ENCODE measurements around the gene LDLRAD1. TPM values are rescaled to one million over a fixed set of nuclear protein-coding genes. Genes with fewer than 3 reads are reported as not detected.

LDLRAD1 gene
- total and polyA plus RNA-seq, 2 experiments from 2014 or later, result not detected

DNA sequence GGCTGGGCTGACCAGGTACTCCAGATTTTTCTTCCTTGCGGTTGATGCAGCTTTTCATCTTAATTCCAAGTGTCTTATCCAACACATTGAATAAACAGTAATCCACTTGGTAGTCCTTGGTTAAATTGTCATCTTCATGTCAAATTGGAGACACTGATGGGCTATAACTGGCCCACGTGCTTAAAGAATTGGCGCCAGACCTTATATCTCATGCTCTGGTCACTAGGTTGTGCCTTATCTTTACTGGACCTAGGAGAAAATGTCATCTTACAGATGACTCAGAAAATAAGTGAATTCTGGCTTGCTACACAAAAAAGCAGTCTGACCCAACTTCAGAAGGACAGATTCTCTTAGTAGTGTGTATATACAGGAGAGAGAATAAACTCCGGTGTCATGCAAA is 55.6 kb downstream of the LDLRAD1 start:
- no peak for ATAC-seq
- no peak overlapping the region for H2AFZ ChIP-seq

More for the DNA sequence above, 55.6 kb downstream of the LDLRAD1 start:
- TF ChIP-seq ZNF331 (CRISPR knock-in tag; IDR thresholded peaks at IDR 0.05; ENCODE audit: low read depth), result no peak
- TF ChIP-seq CREB1 (CRISPR knock-in tag; IDR thresholded peaks at IDR 0.05; ENCODE audit: low read depth), result no peak
- TF ChIP-seq ETS1 (IDR thresholded peaks at IDR 0.05), result no peak
- no peak for TF ChIP-seq ZNF462 (CRISPR knock-in tag; IDR thresholded peaks at IDR 0.05)
- no peak for TF ChIP-seq EZH2phosphoT487 (IDR thresholded peaks at IDR 0.05; ENCODE audit: unreplicated experiment)
- no peak for TF ChIP-seq STAT1 (IDR thresholded peaks at IDR 0.05; ENCODE audit: unreplicated experiment)
- no peak for TF ChIP-seq JUNB (IDR thresholded peaks at IDR 0.05; ENCODE audit: unreplicated experiment)
- no peaks in the 10 kb centered on the region for H3K9me3 Mint-ChIP-seq
- no peaks in the 10 kb centered on the region for H3K79me2 ChIP-seq (replicated peaks; ENCODE audit: insufficient read depth)
- H3F3A ChIP-seq (replicated peaks; ENCODE audit: low read depth), result 0 out of 2 replicates have a peak, but pooled peaks cover 2% of the 10 kb centered on the region
- H3K4me1 Mint-ChIP-seq, result peaks cover 14% of the 10 kb centered on the region
- no peak overlapping the region for H3K4me3 ChIP-seq
- no peaks in the 10 kb centered on the region for H3K9me2 ChIP-seq (ENCODE audit: insufficient read depth)
- H3K27me3 Mint-ChIP-seq (ENCODE audit: insufficient read depth, low read depth, poor library complexity), result peaks cover 6% of the 10 kb centered on the region
- no peak overlapping the region for H3K4me2 ChIP-seq
- H3K27ac Mint-ChIP-seq, result no peak overlapping the region
- peaks cover 33% of the 10 kb centered on the region for H3K36me3 ChIP-seq (ENCODE audit: insufficient read depth)
- H3K4me1 ChIP-seq (ENCODE audit: insufficient read depth), result peaks cover 9% of the 10 kb centered on the region
- no peaks in the 10 kb centered on the region for H3K27me3 ChIP-seq (ENCODE audit: insufficient read depth)
- H3K27ac ChIP-seq (ENCODE audit: low read depth), result no peak overlapping the region
- peaks cover 52% of the 10 kb centered on the region for H3K36me3 Mint-ChIP-seq (ENCODE audit: low read depth)
- no peak overlapping the region for H3K4me3 Mint-ChIP-seq
- DNase-seq (ENCODE audit: low spot score), result no peak
- peaks cover 5% of the 10 kb centered on the region; the same call in 1 of the 2 replicates for H4K20me1 ChIP-seq (replicated peaks; ENCODE audit: insufficient read depth)
